Mesenchymal stem cell (in vitro differentiated cells and primary cell): ENCODE results near the gene HMCES.
A peak's percentile ranks its signal among the peaks of the same experiment; 100 is the strongest.

Experiments
- DNase-seq: peaks from one replicate; pipeline ENCODE4 v3.0.0-alpha.2; 2013
- H2AFZ ChIP-seq: one replicate; pipeline ENCODE4 v1.6.1; 2013; ENCODE audit warnings: low read depth, mild to moderate bottlenecking, control low read depth, inconsistent platforms, low read length, moderate library complexity
- H2AK5ac ChIP-seq: 2 replicates; pipeline ENCODE4 v1.6.1; 2013; ENCODE audit warnings: low read length, moderate library complexity, mild to moderate bottlenecking, inconsistent platforms; ENCODE audit not compliant: severe bottlenecking
- H2BK120ac ChIP-seq: one replicate; pipeline ENCODE4 v1.6.1; 2013; ENCODE audit warnings: low read depth, mild to moderate bottlenecking, inconsistent platforms, low read length, moderate library complexity
- H2BK12ac ChIP-seq, 2 experiments: one replicate each; pipeline ENCODE4 v1.6.1; 2013; ENCODE audit warnings: inconsistent platforms in 2 of 2, low read length in 2 of 2, mild to moderate bottlenecking in 2 of 2, moderate library complexity in 2 of 2, control low read depth in 1 of 2
- H2BK15ac ChIP-seq: one replicate; pipeline ENCODE4 v1.6.1; 2013; ENCODE audit warnings: mild to moderate bottlenecking, low read depth, inconsistent platforms; ENCODE audit not compliant: poor library complexity, severe bottlenecking
- H2BK5ac ChIP-seq: 2 replicates; pipeline ENCODE4 v1.6.1; 2013; ENCODE audit warnings: low read depth, mild to moderate bottlenecking, low read length, control low read depth, inconsistent platforms; ENCODE audit not compliant: poor library complexity, severe bottlenecking
- H3K14ac ChIP-seq, 2 experiments: one replicate each; pipeline ENCODE4 v1.6.1; 2013; ENCODE audit warnings: inconsistent platforms in 2 of 2, low read length in 2 of 2, control low read depth in 1 of 2, mild to moderate bottlenecking in 1 of 2, moderate library complexity in 1 of 2
- H3K18ac ChIP-seq, 2 experiments: one replicate each; pipeline ENCODE4 v1.6.1; 2013; ENCODE audit warnings: inconsistent platforms in 2 of 2, low read length in 2 of 2, control low read depth in 1 of 2, low read depth in 1 of 2, mild to moderate bottlenecking in 1 of 2
- H3K23ac ChIP-seq, 2 experiments: one replicate each; pipeline ENCODE4 v1.6.1; 2013; ENCODE audit warnings: inconsistent platforms in 2 of 2, low read length in 2 of 2, mild to moderate bottlenecking in 2 of 2, moderate library complexity in 2 of 2, control low read depth in 1 of 2
- H3K27ac ChIP-seq: 2 replicates; pipeline ENCODE4 v1.5.1; 2013; ENCODE audit warnings: mild to moderate bottlenecking, moderate library complexity, low read length, control low read depth, inconsistent platforms; ENCODE audit not compliant: poor library complexity, severe bottlenecking
- H3K27me3 ChIP-seq, 2 experiments: 2 replicates each; pipeline versions ENCODE4 v1.6.1 to v1.7.0; 2013; ENCODE audit warnings: low read length in 2 of 2, mild to moderate bottlenecking in 2 of 2, moderate library complexity in 2 of 2, control low read depth in 1 of 2, inconsistent platforms in 1 of 2; ENCODE audit not compliant: control insufficient read depth in 1 of 2, insufficient read depth in 1 of 2
- H3K36me3 ChIP-seq, 2 experiments: 2 replicates each; pipeline versions ENCODE4 v1.6.1 to v1.7.0; 2013; ENCODE audit warnings: low read length in 2 of 2, control low read depth in 1 of 2, inconsistent platforms in 1 of 2, low read depth in 1 of 2, mild to moderate bottlenecking in 1 of 2; ENCODE audit not compliant: insufficient read depth in 2 of 2, control insufficient read depth in 1 of 2
- H3K4ac ChIP-seq, 2 experiments: one replicate each; pipeline ENCODE4 v1.6.1; 2013; ENCODE audit warnings: inconsistent platforms in 2 of 2, low read length in 2 of 2, mild to moderate bottlenecking in 2 of 2, moderate library complexity in 2 of 2, control low read depth in 1 of 2, low read depth in 1 of 2
- H3K4me1 ChIP-seq: 2 replicates; pipeline ENCODE4 v1.6.1; 2013; ENCODE audit warnings: low read depth, low read length, control low read depth; ENCODE audit not compliant: control insufficient read depth, insufficient read depth
- H3K4me2 ChIP-seq: 2 replicates; pipeline ENCODE4 v1.6.1; 2013; ENCODE audit warnings: low read length, mild to moderate bottlenecking, inconsistent platforms; ENCODE audit not compliant: poor library complexity, severe bottlenecking
- H3K4me3 ChIP-seq, 2 experiments: 2 replicates each; pipeline versions ENCODE4 v1.5.1 to v1.7.0; 2013; ENCODE audit warnings: low read length in 2 of 2, mild to moderate bottlenecking in 2 of 2, control low read depth in 1 of 2, low read depth in 1 of 2; ENCODE audit not compliant: insufficient read depth in 1 of 2
- H3K79me1 ChIP-seq: replicated peaks from 2 replicates; pipeline ENCODE4 v1.6.1; 2013; ENCODE audit warnings: mild to moderate bottlenecking, control low read depth, low read length, inconsistent platforms; ENCODE audit not compliant: poor library complexity, severe bottlenecking
- H3K9ac ChIP-seq: 2 replicates; pipeline ENCODE4 v1.7.0; 2013; ENCODE audit warnings: mild to moderate bottlenecking, low read length, moderate library complexity
- H3K9me3 ChIP-seq: 2 replicates; pipeline ENCODE4 v1.7.0; 2013; ENCODE audit warnings: mild to moderate bottlenecking, low read length; ENCODE audit not compliant: control insufficient read depth
- H4K8ac ChIP-seq: one replicate; pipeline ENCODE4 v1.6.1; 2013; ENCODE audit warnings: inconsistent platforms, mild to moderate bottlenecking, low read length, moderate library complexity
- H4K91ac ChIP-seq: one replicate; pipeline ENCODE4 v1.6.1; 2013; ENCODE audit warnings: mild to moderate bottlenecking, low read length, inconsistent platforms
- WGBS: methylation state at CpG from one replicate; pipeline ENCODE4 v1.1.7; 2013; ENCODE audit warnings: mixed read lengths; 5-methylcytosine and 5-hydroxymethylcytosine counted together

The HMCES gene

GRCh38 chr3:129317014-129317771 lies 38.5 kb downstream of the HMCES start:
- Histone ChIP-seq H3K27ac (no peak overlapping the region), H2BK15ac (peak overlapping the region; percentile 31), H2BK120ac (peak overlapping the region; percentile 75), H3K9me3 (no peaks in the 10 kb centered on the region), H2AK5ac (no peak overlapping the region), H3K36me3 (peaks cover 12 to 13% of the 10 kb centered on the region in 2 experiments), H2BK12ac (peak overlapping the region in 1 of 2 experiments; percentile 6), H4K91ac (no peak overlapping the region), H3K27me3 (no peaks in the 10 kb centered on the region), H3K4ac (no peak overlapping the region), H3K18ac (peak overlapping the region in 1 of 2 experiments; percentile 28), H2AFZ (peak overlapping the region; percentile 32), H4K8ac (peak overlapping the region; percentile 70), H3K4me1 (peaks cover 14% of the 10 kb centered on the region), H3K4me3 (peak overlapping the region; percentile 80 to 82), H2BK5ac (no peak overlapping the region), H3K23ac (no peak overlapping the region), H3K14ac (no peak overlapping the region), H3K9ac (peak overlapping the region; percentile 90), H3K4me2 (peak overlapping the region; percentile 73), H3K79me1 (peaks cover 26% of the 10 kb centered on the region)
- 52% methylated on average over 11 of the region's 15 CpGs for WGBS
- no peak for DNase-seq

GRCh38 chr3:129317848-129318247 lies 39.2 kb downstream of the HMCES start:
- no peak overlapping the region for H3K27ac ChIP-seq
- no peak overlapping the region for H3K4ac ChIP-seq
- no peak overlapping the region for H3K23ac ChIP-seq
- no peak overlapping the region for H3K14ac ChIP-seq
- H3K4me1 ChIP-seq = peaks cover 14% of the 10 kb centered on the region
- H3K27me3 ChIP-seq = no peaks in the 10 kb centered on the region
- H3K4me3 ChIP-seq = no peak overlapping the region
- no peaks in the 10 kb centered on the region for H3K9me3 ChIP-seq
- H3K36me3 ChIP-seq = peaks cover 12 to 13% of the 10 kb centered on the region in 2 experiments
- H2BK15ac ChIP-seq = no peak overlapping the region
- no peak overlapping the region for H2BK12ac ChIP-seq
- peak overlapping the region; percentile 4 for H4K91ac ChIP-seq
- no peak overlapping the region for H2BK120ac ChIP-seq
- no peak overlapping the region for H3K18ac ChIP-seq
- H2BK5ac ChIP-seq = no peak overlapping the region
- 78% methylated on average over 5 of the region's 5 CpGs for WGBS
- no peak overlapping the region for H2AK5ac ChIP-seq
- no peak overlapping the region for H3K4me2 ChIP-seq
- no peak overlapping the region for H4K8ac ChIP-seq
- H2AFZ ChIP-seq = no peak overlapping the region
- H3K9ac ChIP-seq = peak overlapping the region; percentile 90
- H3K79me1 ChIP-seq = peaks cover 26% of the 10 kb centered on the region
- DNase-seq = no peak

GRCh38 chr3:129318921-129319320 lies 40.3 kb downstream of the HMCES start:
- no peak for DNase-seq
- H3K79me1 ChIP-seq = peaks cover 26% of the 10 kb centered on the region
- H3K18ac ChIP-seq = no peak overlapping the region
- no peak overlapping the region for H2BK120ac ChIP-seq
- H3K4me2 ChIP-seq = no peak overlapping the region
- no peak overlapping the region for H2AK5ac ChIP-seq
- no peak overlapping the region for H3K4ac ChIP-seq
- H4K8ac ChIP-seq = no peak overlapping the region
- H2BK15ac ChIP-seq = no peak overlapping the region
- 95% methylated on average over 15 of the region's 15 CpGs for WGBS
- no peak overlapping the region for H2BK12ac ChIP-seq
- no peak overlapping the region for H2AFZ ChIP-seq
- H2BK5ac ChIP-seq = no peak overlapping the region
- H3K9me3 ChIP-seq = no peaks in the 10 kb centered on the region
- H4K91ac ChIP-seq = no peak overlapping the region
- no peak overlapping the region for H3K14ac ChIP-seq
- no peak overlapping the region for H3K23ac ChIP-seq
- H3K36me3 ChIP-seq = peaks cover 13 to 19% of the 10 kb centered on the region in 2 experiments
- H3K4me3 ChIP-seq = no peak overlapping the region
- peaks cover 14% of the 10 kb centered on the region for H3K4me1 ChIP-seq
- H3K27ac ChIP-seq = no peak overlapping the region
- no peak overlapping the region for H3K9ac ChIP-seq
- H3K27me3 ChIP-seq = no peaks in the 10 kb centered on the region

- no peak overlapping the region for H2BK12ac ChIP-seq
- H3K14ac ChIP-seq = no peak overlapping the region
- H2AK5ac ChIP-seq = no peak overlapping the region
- H4K8ac ChIP-seq = no peak overlapping the region
- no peak overlapping the region for H3K4me3 ChIP-seq
- H3K9me3 ChIP-seq = no peaks in the 10 kb centered on the region
- no peak overlapping the region for H2BK5ac ChIP-seq
- no peak overlapping the region for H2BK15ac ChIP-seq
- DNase-seq = no peak
- H3K18ac ChIP-seq = no peak overlapping the region
- H2AFZ ChIP-seq = no peak overlapping the region
- no peak overlapping the region for H3K4me2 ChIP-seq
- no peak overlapping the region for H3K4ac ChIP-seq
- peaks cover 9% of the 10 kb centered on the region for H3K4me1 ChIP-seq
- H3K23ac ChIP-seq = no peak overlapping the region
- peaks cover 23% of the 10 kb centered on the region for H3K79me1 ChIP-seq
- H3K36me3 ChIP-seq = peaks cover 13 to 25% of the 10 kb centered on the region in 2 experiments
- no peak overlapping the region for H4K91ac ChIP-seq
- H3K27ac ChIP-seq = no peak overlapping the region
- H3K9ac ChIP-seq = no peak overlapping the region
- no peaks in the 10 kb centered on the region for H3K27me3 ChIP-seq
- H2BK120ac ChIP-seq = no peak overlapping the region
- WGBS = 90% methylated on average over 7 of the region's 8 CpGs
Observed at GRCh38 chr3:129320261-129320660, 41.6 kb downstream of the HMCES start.
